NAMALWA (cell line): Measurements from ENCODE around the gene ATAD3A.
"Not testable (repeated sequence)": the region's sequence is repeated elsewhere in the genome, so short reads cannot be mapped to it uniquely, and the experiment has no call there.

ENCODE experiments used
- DNase-seq: peaks from one replicate; pipeline ENCODE4 v3.0.0-alpha.2; 2015; ENCODE audit warnings: low spot score

Gene ATAD3A

DNA sequence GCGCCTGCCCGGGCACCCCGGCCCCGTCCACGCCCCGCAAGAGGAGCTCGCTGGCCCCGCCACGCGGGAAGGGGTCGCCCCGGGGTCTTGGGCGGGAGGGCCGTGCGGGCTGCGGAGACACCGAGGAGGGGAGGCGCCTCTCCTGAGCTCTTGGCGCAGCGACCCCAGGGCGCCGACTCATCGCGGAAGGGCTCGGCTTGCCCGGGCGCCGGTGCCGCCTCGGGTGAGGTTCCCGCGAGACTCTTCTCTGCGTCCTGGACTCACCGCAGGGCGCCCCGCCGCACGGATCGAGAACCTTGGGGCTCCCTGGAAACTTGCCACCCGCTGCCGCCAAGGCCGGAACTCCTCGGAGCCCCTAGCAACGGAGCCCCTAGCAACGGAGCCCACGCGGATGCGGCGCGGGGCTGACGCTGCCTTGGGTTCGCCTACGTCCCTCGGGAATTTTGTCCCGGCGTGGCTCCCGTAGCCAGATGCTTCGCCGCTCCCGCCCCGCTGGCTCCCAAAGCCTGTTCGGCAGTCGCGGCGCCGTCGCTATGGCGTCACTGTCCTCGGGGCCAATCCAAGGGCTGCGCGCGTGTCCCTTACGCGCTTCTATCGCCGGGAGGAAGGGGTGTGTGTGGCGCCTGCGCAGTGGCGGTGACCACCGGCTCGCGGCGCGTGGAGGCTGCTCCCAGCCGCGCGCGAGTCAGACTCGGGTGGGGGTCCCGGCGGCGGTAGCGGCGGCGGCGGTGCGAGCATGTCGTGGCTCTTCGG is at the start of gene ATAD3A:
ATAD3A (plus strand) TSS at position 630 of the 753 bp plus-strand sequence; CDS start at position 737, 107 bp downstream.
- peak; percentile 98 for DNase-seq

DNA sequence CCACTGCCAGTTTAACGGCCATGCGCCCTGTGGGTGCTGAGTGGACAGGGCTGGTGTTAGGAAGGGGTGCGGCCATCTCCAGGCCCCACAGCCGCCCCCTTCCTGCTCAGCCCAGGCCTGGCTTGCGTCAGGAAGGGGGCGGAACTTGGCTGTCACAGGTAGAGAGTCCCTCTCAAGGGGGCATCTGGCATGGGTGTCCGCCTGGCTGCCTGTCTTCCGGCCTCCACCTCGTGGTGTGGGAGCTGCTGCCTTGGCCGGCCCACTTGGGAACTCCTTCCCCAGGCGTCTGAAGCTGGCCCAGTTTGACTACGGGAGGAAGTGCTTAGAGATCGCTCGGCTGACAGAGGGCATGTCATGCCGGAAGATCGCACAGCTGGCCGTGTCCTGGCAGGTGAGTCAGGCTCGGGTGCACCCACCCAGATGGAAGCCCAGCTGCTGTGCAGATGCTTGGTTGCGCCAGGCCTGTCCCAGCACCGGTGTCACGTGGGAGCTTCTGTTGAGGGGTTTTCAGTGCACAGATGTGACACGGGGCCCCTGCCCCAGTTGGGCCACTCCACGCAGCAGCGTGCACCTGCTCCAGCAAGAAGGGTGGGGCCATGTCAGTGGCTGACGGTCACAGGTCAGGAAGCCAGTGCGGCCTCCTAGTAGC is 49.5 kb upstream of the ATAD3A start:
- peak; percentile 80 for DNase-seq

GRCh38 chr1:1463312-1463711 is 48.6 kb upstream of the ATAD3A start:
- DNase-seq: no peak

- DNase-seq: not testable (repeated sequence)
Measured at GRCh38 chr1:1468196-1468985, 43.6 kb upstream of the ATAD3A start.

DNA sequence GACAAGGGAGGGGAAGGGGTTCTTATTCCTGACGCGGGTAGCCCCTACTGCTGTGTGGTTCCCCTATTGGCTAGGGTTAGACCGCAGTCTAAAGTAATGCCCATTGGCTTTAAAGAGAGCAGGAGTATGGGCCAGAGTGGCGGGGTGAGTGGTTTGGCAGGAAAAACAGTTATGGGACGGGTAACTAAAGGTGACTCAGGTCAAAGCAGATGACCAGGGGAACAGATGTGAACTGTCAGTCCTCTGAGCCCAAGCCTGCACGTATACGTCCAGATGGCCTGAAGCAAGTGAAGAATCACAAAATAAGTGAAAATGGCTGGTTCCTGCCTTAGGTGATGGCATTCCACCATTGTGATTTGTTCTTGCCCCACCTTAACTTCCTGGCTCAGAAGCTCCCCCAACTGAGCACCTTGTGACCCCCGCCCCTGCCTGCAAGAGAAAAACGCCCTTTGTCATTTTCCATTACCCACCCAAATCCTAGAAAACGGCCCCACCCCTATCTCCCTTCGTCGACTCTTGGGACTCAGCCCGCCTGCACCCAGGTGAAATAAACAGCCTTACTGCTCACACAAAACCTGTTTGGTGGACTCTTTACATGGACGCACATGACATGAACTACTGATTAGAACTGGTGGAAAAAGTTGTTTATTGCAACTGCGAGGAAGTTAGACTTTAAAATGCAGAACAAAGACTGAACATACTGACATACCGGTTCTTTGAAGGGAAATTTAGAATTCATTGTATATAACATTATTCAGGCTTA is 41.2 kb upstream of the ATAD3A start:
- DNase-seq: peak; percentile 71

GRCh38 chr1:1471389-1472052 is 40.4 kb upstream of the ATAD3A start, which contains the start of gene ATAD3B:
TSS of gene ATAD3B (plus strand) at chr1:1471765. CDS start at chr1:1471885, 120 bp downstream.
- DNase-seq: peak; percentile 96

- peak; percentile 50 for DNase-seq
Measured at GRCh38 chr1:1472053-1472876, 39.7 kb upstream of the ATAD3A start.

DNA sequence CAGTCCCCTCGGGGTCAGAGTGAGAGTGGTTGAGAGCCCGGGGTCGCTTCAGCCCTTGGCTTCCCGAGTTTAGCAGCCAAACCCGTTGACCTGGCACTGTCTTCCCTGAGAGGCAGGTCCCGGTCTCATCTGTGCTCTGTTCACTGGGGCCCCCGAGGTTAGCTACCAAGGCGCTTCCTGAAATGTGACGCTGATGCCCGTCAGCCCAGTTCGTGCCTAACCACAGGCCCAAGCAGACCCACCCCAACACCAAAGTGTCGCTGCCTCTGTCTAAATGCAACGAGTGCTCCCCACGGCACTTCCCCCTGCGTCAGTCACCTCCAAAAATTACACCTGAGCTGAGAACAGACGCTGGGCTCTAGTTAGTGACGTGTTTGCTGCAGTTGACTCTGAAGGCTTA is 36.0 kb upstream of the ATAD3A start:
- not testable (repeated sequence) for DNase-seq

DNA sequence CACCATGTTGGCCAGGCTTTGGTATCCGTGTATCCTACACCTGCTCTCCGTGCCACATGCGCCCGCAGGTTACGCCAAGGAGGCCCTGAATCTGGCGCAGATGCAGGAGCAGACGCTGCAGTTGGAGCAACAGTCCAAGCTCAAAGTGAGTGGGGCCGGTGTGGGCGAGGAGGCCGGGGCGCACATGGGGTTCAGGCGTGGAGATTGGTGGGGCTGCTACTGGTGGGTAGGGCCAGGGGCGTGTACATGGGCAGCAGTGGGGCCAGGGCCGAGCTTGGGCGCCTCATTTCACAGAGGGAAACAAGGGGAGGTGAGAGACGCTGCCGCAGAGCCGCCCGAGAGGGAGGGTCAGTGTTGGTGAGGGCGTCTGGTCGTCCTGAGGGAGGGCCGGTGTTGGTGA is 34.8 kb upstream of the ATAD3A start:
- DNase-seq: no peak

- no peak for DNase-seq
Measured at GRCh38 chr1:1479547-1480487, 32.1 kb upstream of the ATAD3A start.

DNA sequence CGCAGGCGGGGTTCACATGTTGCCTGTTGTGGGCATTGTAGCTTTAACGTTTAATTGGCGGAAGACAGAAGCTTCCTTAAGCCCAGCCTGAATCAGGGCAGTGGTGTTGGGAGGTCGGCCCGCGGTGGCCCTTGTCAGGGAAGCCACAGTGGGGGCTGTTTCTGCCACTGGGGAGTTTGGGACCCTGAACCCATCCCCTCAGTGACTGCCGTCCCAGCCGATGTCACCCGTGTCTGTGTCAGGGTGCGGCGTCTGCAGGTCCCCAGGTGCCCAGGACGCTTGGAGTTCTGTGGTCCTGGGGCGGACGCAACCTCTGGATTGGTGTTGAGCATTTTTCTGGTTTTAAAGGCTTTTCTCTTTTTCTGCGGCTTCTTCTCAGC is 31.5 kb upstream of the ATAD3A start:
- not testable (repeated sequence) for DNase-seq

GRCh38 chr1:1481811-1482210 is 30.2 kb upstream of the ATAD3A start:
- not testable (repeated sequence) for DNase-seq

GRCh38 chr1:1482856-1483255 is 29.1 kb upstream of the ATAD3A start:
- DNase-seq: no peak

- DNase-seq: no peak
Measured at GRCh38 chr1:1483714-1484113, 28.2 kb upstream of the ATAD3A start.

- DNase-seq: not testable (repeated sequence)
Measured at GRCh38 chr1:1484976-1485750, 26.8 kb upstream of the ATAD3A start.

DNA sequence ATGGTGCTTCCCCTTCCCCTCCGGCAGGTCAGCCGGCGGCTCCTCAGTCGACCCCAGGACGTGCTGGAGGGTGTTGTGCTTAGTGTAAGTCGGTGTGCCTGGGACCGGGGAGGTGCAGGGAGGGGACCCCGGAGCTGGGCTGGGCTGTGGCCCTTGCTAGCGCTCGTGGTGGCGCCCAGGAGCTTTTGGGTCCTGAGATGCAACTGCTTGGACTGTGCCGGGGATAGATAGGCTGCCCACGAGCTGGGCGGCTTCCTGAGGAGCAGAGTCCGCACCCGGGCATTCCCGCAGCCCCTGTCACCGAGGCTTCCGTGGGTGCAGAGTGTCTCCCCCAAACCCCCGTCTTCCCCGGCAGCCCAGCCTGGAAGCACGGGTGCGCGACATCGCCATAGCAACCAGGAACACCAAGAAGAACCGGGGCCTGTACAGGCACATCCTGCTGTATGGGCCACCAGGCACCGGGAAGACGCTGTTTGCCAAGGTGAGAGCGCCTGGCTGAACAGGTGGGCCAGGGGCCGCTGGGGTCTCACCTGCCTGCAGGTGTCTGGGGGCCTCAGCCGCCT is 26.1 kb upstream of the ATAD3A start:
- DNase-seq: not testable (repeated sequence)

DNA sequence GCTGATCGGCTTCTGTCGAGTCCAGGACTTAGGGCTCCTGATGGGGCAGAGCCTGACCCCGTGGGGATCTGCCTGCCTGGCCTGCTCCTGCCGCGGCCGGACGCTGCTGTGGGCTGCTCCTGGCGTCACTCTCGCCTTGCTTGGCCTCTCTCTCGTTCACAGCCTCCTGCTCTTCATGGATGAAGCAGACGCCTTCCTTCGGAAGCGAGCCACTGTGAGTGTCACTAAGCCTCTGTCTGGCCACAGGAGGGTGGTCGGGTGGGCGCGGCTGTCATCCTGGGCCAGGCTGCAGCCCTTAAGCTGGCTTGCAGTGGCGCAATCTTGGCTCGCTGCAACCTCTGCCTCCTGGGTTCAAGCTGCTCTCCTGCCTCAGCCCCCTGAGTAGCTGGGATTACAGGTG is 24.3 kb upstream of the ATAD3A start:
- no peak for DNase-seq

GRCh38 chr1:1489231-1489630 is 22.7 kb upstream of the ATAD3A start:
- DNase-seq: no peak
